Erythroblast (primary cell): ENCODE data around the gene BIRC5.

Experiments
- GATA1 ChIP-seq: IDR thresholded peaks from 2 replicates; pipeline ENCODE4 v1.6.1; 2011; ENCODE audit warnings: low read depth, mild to moderate bottlenecking, control low read depth, low read length, moderate library complexity
- POLR2A ChIP-seq: IDR thresholded peaks from 2 replicates; pipeline ENCODE4 v1.6.1; 2011; ENCODE audit warnings: mild to moderate bottlenecking, low read length

GRCh38 chr17:78239489-78239931 is 25.5 kb downstream of the BIRC5 start:
- TF ChIP-seq POLR2A: no peak
- TF ChIP-seq GATA1: no peak
